ENCODE results near the gene ZNFX1. TPM values are rescaled to one million over a fixed set of nuclear protein-coding genes. Genes with fewer than 3 reads are reported as not detected.

Gene ZNFX1
- total RNA-seq, 3 donors from 2014 or later, result 33.6 to 36.4 (median 35.5) TPM

- DNase-seq, result no peak
- Histone ChIP-seq H3K9me3 (no peaks in the 10 kb centered on the region), H3K4me1 (ENCODE audit: low read depth) (no peaks in the 10 kb centered on the region), H3K4me3 (no peak overlapping the region), H3K36me3 (ENCODE audit: low read depth) (peaks cover 41% of the 10 kb centered on the region)
- intact Hi-C loops (cut with DNase I, micrococcal nuclease), result no loop called here
- no peak for ATAC-seq
- TF ChIP-seq CTCF (IDR thresholded peaks at IDR 0.05), result no peak
Observed at GRCh38 chr20:49259799-49260198, 18.1 kb downstream of the ZNFX1 start.

- no peaks in the 10 kb centered on the region for H3K4me1 ChIP-seq (ENCODE audit: low read depth)
- ATAC-seq, result no peak
- no peak for TF ChIP-seq CTCF (IDR thresholded peaks at IDR 0.05)
- intact Hi-C loops (cut with DNase I, micrococcal nuclease), result no loop called here
- H3K9me3 ChIP-seq, result no peaks in the 10 kb centered on the region
- DNase-seq, result no peak
- H3K36me3 ChIP-seq (ENCODE audit: low read depth), result peaks cover 41% of the 10 kb centered on the region
- H3K4me3 ChIP-seq, result no peak overlapping the region
Observed at GRCh38 chr20:49259284-49259683, 18.6 kb downstream of the ZNFX1 start.

GRCh38 chr20:49256261-49256660, 21.6 kb downstream of the ZNFX1 start:
- Histone ChIP-seq H3K36me3 (ENCODE audit: low read depth) (peaks cover 32% of the 10 kb centered on the region), H3K4me1 (ENCODE audit: low read depth) (no peaks in the 10 kb centered on the region), H3K4me3 (no peak overlapping the region), H3K9me3 (no peaks in the 10 kb centered on the region)
- intact Hi-C loops (cut with DNase I, micrococcal nuclease), result no loop called here
- TF ChIP-seq CTCF (IDR thresholded peaks at IDR 0.05), result no peak
- ATAC-seq (no peak), DNase-seq (no peak)

GRCh38 chr20:49252556-49253350, 25.1 kb downstream of the ZNFX1 start:
- Histone ChIP-seq H3K4me1 (ENCODE audit: low read depth) (no peaks in the 10 kb centered on the region), H3K4me3 (no peak overlapping the region), H3K9me3 (no peaks in the 10 kb centered on the region), H3K36me3 (ENCODE audit: low read depth) (peaks cover 41% of the 10 kb centered on the region)
- TF ChIP-seq CTCF (IDR thresholded peaks at IDR 0.05), result no peak
- ATAC-seq (no peak), DNase-seq (no peak)
- intact Hi-C loops (cut with DNase I, micrococcal nuclease), result no loop called here

GRCh38 chr20:49248879-49249665, 28.8 kb downstream of the ZNFX1 start:
- ATAC-seq (no peak), DNase-seq (no peak)
- TF ChIP-seq CTCF (IDR thresholded peaks at IDR 0.05), result no peak
- Histone ChIP-seq H3K9me3 (no peaks in the 10 kb centered on the region), H3K4me3 (no peak overlapping the region), H3K36me3 (ENCODE audit: low read depth) (peaks cover 22% of the 10 kb centered on the region), H3K4me1 (ENCODE audit: low read depth) (peaks cover 2% of the 10 kb centered on the region)
- intact Hi-C loops (cut with DNase I, micrococcal nuclease), result no loop called here
